MM.1S (cell line): ENCODE data around the gene RABEP1.

Source experiments
- DNase-seq: peaks from one replicate; pipeline ENCODE4 v3.0.0-alpha.2; 2015
- H2AFZ ChIP-seq: fragments of 300-600 bp; sonication (generic); 2 replicates; pipeline ENCODE4 v1.6.0; 2016; ENCODE audit warnings: antibody characterized with exemption, low read length
- H3F3A ChIP-seq: fragments of 300-600 bp; sonication (generic); 2 replicates; pipeline ENCODE4 v1.6.1; 2016; ENCODE audit warnings: mild to moderate bottlenecking, antibody characterized with exemption, low read length, moderate library complexity, mixed read lengths; ENCODE audit not compliant: insufficient read depth
- H3K27ac ChIP-seq: fragments of 300-600 bp; sonication (generic); 2 replicates; pipeline ENCODE4 v1.5.1; 2016; ENCODE audit warnings: mild to moderate bottlenecking, low read length
- H3K27me3 ChIP-seq: fragments of 300-600 bp; sonication (generic); replicated peaks from 2 replicates; pipeline ENCODE4 v1.6.0; 2016; ENCODE audit warnings: low read length; ENCODE audit not compliant: insufficient read depth
- H3K36me3 ChIP-seq: fragments of 300-600 bp; sonication (generic); replicated peaks from 2 replicates; pipeline ENCODE4 v1.6.1; 2016; ENCODE audit warnings: mild to moderate bottlenecking, low read length, mixed read lengths; ENCODE audit not compliant: insufficient read depth
- H3K4me1 ChIP-seq: fragments of 300-600 bp; sonication (generic); 2 replicates; pipeline ENCODE4 v1.6.1; 2016; ENCODE audit warnings: low read length, mixed read lengths
- H3K4me2 ChIP-seq: fragments of 300-600 bp; sonication (generic); 2 replicates; pipeline ENCODE4 v1.6.0; 2016; ENCODE audit warnings: low read depth, low read length
- H3K4me3 ChIP-seq: fragments of 300-600 bp; sonication (generic); 2 replicates; pipeline ENCODE4 v1.5.1; 2016; ENCODE audit warnings: low read length, mixed read lengths
- H3K79me2 ChIP-seq: fragments of 300-600 bp; sonication (generic); 2 replicates; pipeline ENCODE4 v1.6.1; 2016; ENCODE audit warnings: mixed run types, low read length, mixed read lengths
- H3K9ac ChIP-seq: fragments of 300-600 bp; sonication (generic); 2 replicates; pipeline ENCODE4 v1.6.1; 2016; ENCODE audit warnings: low read length, mixed read lengths
- H3K9me2 ChIP-seq: fragments of 300-600 bp; sonication (generic); replicated peaks from 2 replicates; pipeline ENCODE4 v1.6.1; 2016; ENCODE audit warnings: mild to moderate bottlenecking, low read length, mixed read lengths; ENCODE audit not compliant: insufficient read depth
- H3K9me3 ChIP-seq: fragments of 300-600 bp; sonication (generic); replicated peaks from 2 replicates; pipeline ENCODE4 v1.6.1; 2016; ENCODE audit warnings: mild to moderate bottlenecking, low read length, mixed read lengths; ENCODE audit not compliant: insufficient read depth
- H4K20me1 ChIP-seq: fragments of 300-600 bp; sonication (generic); 2 replicates; pipeline ENCODE4 v1.6.1; 2016; ENCODE audit warnings: mild to moderate bottlenecking, low read length, moderate library complexity, mixed read lengths; ENCODE audit not compliant: insufficient read depth
- CTCF ChIP-seq: fragments of 300-600 bp; sonication (generic); IDR thresholded peaks from 2 replicates; pipeline ENCODE4 v1.5.1; 2016; ENCODE audit warnings: antibody characterized with exemption, low read length, mixed read lengths
- EZH2 ChIP-seq: fragments of 300-600 bp; sonication (generic); optimal IDR thresholded peaks from 2 replicates; pipeline ENCODE3; 2017; ENCODE audit warnings: low read depth, mild to moderate bottlenecking, antibody characterized with exemption, low read length, mixed read lengths
- EZH2phosphoT487 ChIP-seq: fragments of 300-600 bp; sonication (generic); IDR thresholded peaks from 2 replicates; pipeline ENCODE4 v1.6.1; 2018; ENCODE audit warnings: antibody characterized with exemption, low read length

Gene RABEP1

DNA sequence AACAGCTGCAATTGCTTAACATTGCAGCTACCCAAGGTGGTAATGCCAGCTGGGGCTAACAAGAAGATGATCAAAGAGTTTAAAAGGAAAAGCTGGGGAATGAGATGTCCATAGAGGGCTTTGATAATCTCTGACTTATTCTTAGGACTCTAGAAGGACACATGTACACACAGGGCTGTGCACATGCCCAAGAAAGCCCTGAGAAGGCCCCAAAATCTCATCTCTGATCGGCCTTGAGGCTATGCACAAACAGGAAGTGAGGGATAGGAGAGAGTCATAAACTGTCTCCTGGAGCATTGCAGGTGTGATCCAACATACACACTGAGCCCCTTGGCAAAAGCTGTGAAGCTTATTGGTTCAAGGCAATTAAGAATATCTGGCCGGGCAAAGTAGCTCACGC is 17.2 kb upstream of the RABEP1 start:
- no peak overlapping the region for H3K4me2 ChIP-seq
- no peak for DNase-seq
- H3K27ac ChIP-seq, result no peak overlapping the region
- TF ChIP-seq EZH2 (no peak), EZH2phosphoT487 (no peak), CTCF (no peak)
- H3K27me3 ChIP-seq, result no peaks in the 10 kb centered on the region
- H2AFZ ChIP-seq, result no peak overlapping the region
- H3K36me3 ChIP-seq, result no peaks in the 10 kb centered on the region
- no peak overlapping the region for H3K4me3 ChIP-seq
- no peaks in the 10 kb centered on the region for H3K79me2 ChIP-seq
- H4K20me1 ChIP-seq, result no peaks in the 10 kb centered on the region
- H3K4me1 ChIP-seq, result no peaks in the 10 kb centered on the region
- no peaks in the 10 kb centered on the region for H3K9me3 ChIP-seq
- no peaks in the 10 kb centered on the region for H3F3A ChIP-seq
- H3K9me2 ChIP-seq, result no peaks in the 10 kb centered on the region
- no peak overlapping the region for H3K9ac ChIP-seq

DNA sequence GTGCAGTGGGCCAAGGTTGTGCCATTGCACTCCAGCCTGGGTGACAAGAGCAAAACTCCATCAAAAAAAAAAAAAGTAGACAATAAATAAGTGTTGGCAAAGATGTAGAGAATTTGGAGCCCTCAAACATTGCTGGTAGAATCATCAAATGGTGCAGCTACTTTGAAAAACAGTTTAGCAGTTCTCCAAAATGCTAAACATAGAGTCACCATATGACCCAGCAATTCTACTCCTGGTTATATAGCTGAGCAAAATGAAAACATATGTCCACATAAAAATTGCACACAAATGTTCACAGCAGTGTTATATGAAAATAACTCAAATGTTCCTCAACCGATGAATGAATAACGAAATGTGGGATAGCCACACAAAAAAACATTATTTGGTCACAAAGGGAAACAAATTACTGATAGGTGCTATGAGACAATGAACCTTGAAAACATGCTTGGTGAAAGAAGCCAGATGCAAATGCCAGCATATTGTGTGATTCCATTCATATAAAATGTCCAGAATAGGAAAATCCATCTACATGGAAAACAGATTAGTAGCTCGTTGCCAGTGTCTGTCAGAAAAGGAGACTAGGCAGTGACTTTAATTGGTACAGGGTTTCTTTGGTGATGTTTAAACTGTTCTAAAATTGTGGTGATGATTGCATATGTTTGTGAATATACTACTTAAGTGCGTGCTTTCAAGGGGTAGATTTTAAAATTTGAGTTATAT is 12.7 kb upstream of the RABEP1 start:
- H3F3A ChIP-seq, result no peaks in the 10 kb centered on the region
- no peak overlapping the region for H2AFZ ChIP-seq
- no peaks in the 10 kb centered on the region for H3K9me3 ChIP-seq
- H3K36me3 ChIP-seq, result no peaks in the 10 kb centered on the region
- no peak overlapping the region for H3K9ac ChIP-seq
- H3K9me2 ChIP-seq, result no peaks in the 10 kb centered on the region
- H3K4me1 ChIP-seq, result no peaks in the 10 kb centered on the region
- no peaks in the 10 kb centered on the region for H4K20me1 ChIP-seq
- H3K4me2 ChIP-seq, result no peak overlapping the region
- no peak for DNase-seq
- TF ChIP-seq EZH2 (no peak), EZH2phosphoT487 (no peak), CTCF (no peak)
- no peak overlapping the region for H3K27ac ChIP-seq
- H3K4me3 ChIP-seq, result no peak overlapping the region
- H3K27me3 ChIP-seq, result no peaks in the 10 kb centered on the region
- no peaks in the 10 kb centered on the region for H3K79me2 ChIP-seq

DNA sequence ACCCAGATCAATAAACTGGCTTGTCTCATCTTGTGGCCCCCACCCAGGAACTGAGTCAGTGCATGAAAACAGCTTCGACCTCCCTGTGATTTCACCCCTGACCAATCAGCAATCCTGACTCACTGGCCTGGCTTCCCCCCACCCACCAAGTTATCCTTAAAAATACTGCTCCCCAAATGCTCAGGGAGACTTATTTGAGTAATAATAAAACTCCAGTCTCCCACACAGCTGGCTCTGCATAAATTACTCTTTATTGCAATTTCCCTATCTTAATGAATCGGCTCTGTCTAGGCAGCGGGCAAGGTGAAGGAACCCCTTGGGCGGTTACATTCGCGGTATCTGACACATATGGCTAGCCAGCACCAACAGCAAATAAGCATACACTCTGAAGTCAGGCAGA is 9.8 kb upstream of the RABEP1 start:
- Histone ChIP-seq H3K4me1 (no peaks in the 10 kb centered on the region), H3K36me3 (no peaks in the 10 kb centered on the region), H3K27me3 (no peaks in the 10 kb centered on the region), H3K9me2 (no peaks in the 10 kb centered on the region), H3K4me2 (no peak overlapping the region), H3K27ac (no peak overlapping the region), H4K20me1 (no peaks in the 10 kb centered on the region), H3K79me2 (no peaks in the 10 kb centered on the region), H2AFZ (no peak overlapping the region), H3F3A (no peaks in the 10 kb centered on the region), H3K4me3 (no peak overlapping the region), H3K9me3 (no peaks in the 10 kb centered on the region), H3K9ac (no peak overlapping the region)
- DNase-seq, result no peak
- TF ChIP-seq CTCF (no peak), EZH2phosphoT487 (no peak), EZH2 (no peak)
